ENCODE data around the gene ZNF831. TPM values are rescaled to one million over a fixed set of nuclear protein-coding genes. Genes with fewer than 3 reads are reported as not detected.

Gene ZNF831
- total RNA-seq, 4 donors from 2014 or later, result under 0.01 to 1.8 (median 0.87) TPM

DNA sequence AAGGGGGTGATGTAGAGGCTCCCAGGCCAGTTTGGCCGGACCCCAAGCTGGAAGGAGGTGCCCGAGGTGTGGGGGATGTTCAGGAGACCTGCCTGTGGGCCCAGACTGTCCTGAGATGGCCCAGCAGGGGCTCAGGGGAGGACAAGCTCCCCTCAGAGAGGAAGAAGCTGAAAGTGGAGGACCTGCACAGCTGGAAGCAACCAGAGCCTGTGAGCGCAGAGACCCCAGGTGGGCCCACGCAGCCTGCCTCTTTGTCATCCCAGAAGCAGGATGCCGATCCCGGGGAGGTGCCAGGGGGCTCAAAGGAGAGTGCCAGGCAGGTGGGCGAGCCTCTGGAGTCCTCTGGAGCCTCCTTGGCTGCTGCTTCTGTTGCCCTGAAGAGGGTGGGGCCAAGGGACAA is 29.7 kb downstream of the ZNF831 start:
- no peaks in the 10 kb centered on the region for H3K4me1 ChIP-seq
- DNase-seq (ENCODE audit: low spot score in 2 of 2), result no peak
- TF ChIP-seq POLR2A (IDR thresholded peaks at IDR 0.05) (no peak), EP300 (IDR thresholded peaks at IDR 0.05) (no peak)
- TF ChIP-seq, protein P1, sequence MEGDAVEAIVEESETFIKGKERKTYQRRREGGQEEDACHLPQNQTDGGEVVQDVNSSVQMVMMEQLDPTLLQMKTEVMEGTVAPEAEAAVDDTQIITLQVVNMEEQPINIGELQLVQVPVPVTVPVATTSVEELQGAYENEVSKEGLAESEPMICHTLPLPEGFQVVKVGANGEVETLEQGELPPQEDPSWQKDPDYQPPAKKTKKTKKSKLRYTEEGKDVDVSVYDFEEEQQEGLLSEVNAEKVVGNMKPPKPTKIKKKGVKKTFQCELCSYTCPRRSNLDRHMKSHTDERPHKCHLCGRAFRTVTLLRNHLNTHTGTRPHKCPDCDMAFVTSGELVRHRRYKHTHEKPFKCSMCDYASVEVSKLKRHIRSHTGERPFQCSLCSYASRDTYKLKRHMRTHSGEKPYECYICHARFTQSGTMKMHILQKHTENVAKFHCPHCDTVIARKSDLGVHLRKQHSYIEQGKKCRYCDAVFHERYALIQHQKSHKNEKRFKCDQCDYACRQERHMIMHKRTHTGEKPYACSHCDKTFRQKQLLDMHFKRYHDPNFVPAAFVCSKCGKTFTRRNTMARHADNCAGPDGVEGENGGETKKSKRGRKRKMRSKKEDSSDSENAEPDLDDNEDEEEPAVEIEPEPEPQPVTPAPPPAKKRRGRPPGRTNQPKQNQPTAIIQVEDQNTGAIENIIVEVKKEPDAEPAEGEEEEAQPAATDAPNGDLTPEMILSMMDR (IDR thresholded peaks at IDR 0.05), result no peak
- no peaks in the 10 kb centered on the region for H3K9me3 ChIP-seq
- WGBS, 2 donors, result 76 to 91% methylated on average over 2 to 7 of the region's 7 CpGs
- no peak overlapping the region for H3K4me3 ChIP-seq
- H3K27me3 ChIP-seq, result no peaks in the 10 kb centered on the region
- no peaks in the 10 kb centered on the region for H3K36me3 ChIP-seq
- no peak overlapping the region for H3K27ac ChIP-seq

DNA sequence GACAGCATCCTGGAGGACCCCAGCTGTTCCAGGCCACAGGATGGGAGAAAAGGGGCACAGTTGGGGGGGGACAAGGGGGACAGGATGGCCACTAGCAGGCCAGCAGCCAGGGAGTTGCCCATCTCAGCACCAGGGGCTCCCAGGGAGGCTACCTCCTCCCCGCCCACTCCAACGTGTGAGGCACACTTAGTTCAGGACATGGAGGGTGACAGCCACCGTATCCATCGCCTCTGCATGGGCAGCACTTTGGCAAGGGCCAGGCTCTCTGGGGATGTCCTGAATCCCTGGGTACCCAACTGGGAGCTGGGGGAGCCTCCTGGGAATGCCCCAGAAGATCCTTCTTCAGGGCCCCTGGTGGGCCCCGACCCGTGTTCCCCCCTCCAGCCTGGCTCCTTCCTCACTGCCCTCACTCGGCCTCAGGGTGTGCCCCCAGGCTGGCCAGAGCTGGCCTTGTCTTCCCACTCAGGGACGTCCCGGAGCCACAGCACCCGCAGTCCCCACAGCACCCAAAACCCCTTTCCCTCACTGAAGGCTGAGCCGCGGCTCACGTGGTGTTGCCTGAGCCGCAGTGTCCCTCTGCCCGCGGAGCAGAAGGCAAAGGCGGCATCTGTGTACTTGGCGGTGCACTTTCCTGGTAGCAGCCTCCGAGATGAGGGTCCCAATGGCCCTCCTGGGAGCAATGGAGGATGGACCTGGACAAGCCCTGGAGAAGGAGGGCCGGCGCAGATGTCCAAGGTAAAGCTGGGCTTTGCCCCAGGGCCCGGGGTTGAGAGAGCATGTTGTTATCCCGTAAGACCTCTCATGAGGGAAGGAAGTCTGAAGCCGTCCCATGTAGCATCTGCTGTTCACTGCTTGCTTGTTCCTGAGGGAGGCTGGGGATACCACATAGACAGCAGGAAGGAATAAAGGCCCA is 30.7 kb downstream of the ZNF831 start:
- H3K27me3 ChIP-seq, result no peaks in the 10 kb centered on the region
- no peaks in the 10 kb centered on the region for H3K36me3 ChIP-seq
- no peaks in the 10 kb centered on the region for H3K4me1 ChIP-seq
- peaks cover 0 to under 1% (median 0%) of the 10 kb centered on the region in 4 donors for H3K9me3 ChIP-seq
- H3K27ac ChIP-seq, result no peak overlapping the region
- 86 to 89% methylated on average over 24 of the region's 24 CpGs for WGBS, 2 donors
- TF ChIP-seq POLR2A (IDR thresholded peaks at IDR 0.05) (no peak), EP300 (IDR thresholded peaks at IDR 0.05) (no peak)
- TF ChIP-seq, protein P1 (IDR thresholded peaks at IDR 0.05), result no peak
- H3K4me3 ChIP-seq, result no peak overlapping the region
- DNase-seq (ENCODE audit: low spot score in 2 of 2), result no peak

- TF ChIP-seq, protein P1 (IDR thresholded peaks at IDR 0.05), result no peak
- no peak for TF ChIP-seq POLR2A (IDR thresholded peaks at IDR 0.05)
- H3K27me3 ChIP-seq, result no peaks in the 10 kb centered on the region
- H3K36me3 ChIP-seq, result no peaks in the 10 kb centered on the region
- no peaks in the 10 kb centered on the region for H3K4me1 ChIP-seq
- DNase-seq (ENCODE audit: low spot score in 2 of 2), result no peak
- WGBS, 2 donors, result 89 to 90% methylated on average over 18 of the region's 18 CpGs
- peaks cover 0 to 10% (median 0%) of the 10 kb centered on the region in 4 donors for H3K9me3 ChIP-seq
- H3K27ac ChIP-seq, result no peak overlapping the region
- no peak overlapping the region for H3K4me3 ChIP-seq
Measured at GRCh38 chr20:59195316-59195993, 31.8 kb downstream of the ZNF831 start.

GRCh38 chr20:59204165-59204894 is 40.7 kb downstream of the ZNF831 start:
- no peak overlapping the region for H3K4me3 ChIP-seq
- TF ChIP-seq, protein P1 (IDR thresholded peaks at IDR 0.05), result no peak
- TF ChIP-seq POLR2A (IDR thresholded peaks at IDR 0.05) (no peak), EP300 (IDR thresholded peaks at IDR 0.05) (no peak)
- H3K27me3 ChIP-seq, result peaks cover 0 to 19% of the 10 kb centered on the region in 2 donors
- H3K36me3 ChIP-seq, result no peaks in the 10 kb centered on the region
- WGBS, 2 donors, result 54 to 59% methylated on average over 10 of the region's 10 CpGs
- no peak overlapping the region for H3K27ac ChIP-seq
- DNase-seq (ENCODE audit: low spot score in 2 of 2), result no peak
- H3K9me3 ChIP-seq, result peaks cover 0 to 9% (median 0%) of the 10 kb centered on the region in 4 donors
- H3K4me1 ChIP-seq, result no peaks in the 10 kb centered on the region

Data from tibial nerve (tissue), 4 donors.